Renal cortical epithelial cell (primary cell): Measurements from ENCODE around the gene FOXN3. TPM values are rescaled to one million over a fixed set of nuclear protein-coding genes. Genes with fewer than 3 reads are reported as not detected.
"Not testable (repeated sequence)": the region's sequence is repeated elsewhere in the genome, so short reads cannot be mapped to it uniquely, and the experiment has no call there.

Source experiments
- DNase-seq: peaks from one replicate; pipeline ENCODE4 v3.0.0-alpha.2; 2011; ENCODE audit warnings: low read depth
- total RNA-seq: library from RNA; depleted of rRNA; stranded (reverse); fragments of >200 nt; gene quantifications from 2 replicates; pipeline ENCODE4 v1.2.3, GENCODE V29; 2014

Gene FOXN3
- total RNA-seq, 1 donor from 2014 or later: 13.8 TPM

GRCh38 chr14:89228921-89229639 lies 188.0 kb downstream of the FOXN3 start:
- DNase-seq: no peak

GRCh38 chr14:89227496-89227836 lies 189.6 kb downstream of the FOXN3 start:
- DNase-seq: peak; percentile 18

GRCh38 chr14:89226801-89227495 lies 190.1 kb downstream of the FOXN3 start:
- DNase-seq: no peak

- DNase-seq: no peak
Observed at GRCh38 chr14:89225607-89226006, 191.4 kb downstream of the FOXN3 start.

- peak; percentile 36 for DNase-seq
Observed at GRCh38 chr14:89221109-89221810, 195.8 kb downstream of the FOXN3 start.

GRCh38 chr14:89219051-89219450 lies 198.0 kb downstream of the FOXN3 start:
- no peak for DNase-seq

- no peak for DNase-seq
Observed at GRCh38 chr14:89217891-89218290, 199.1 kb downstream of the FOXN3 start.

GRCh38 chr14:89215531-89215930 lies 201.5 kb downstream of the FOXN3 start:
- DNase-seq: no peak

- no peak for DNase-seq
Observed at GRCh38 chr14:89215114-89215513, 201.9 kb downstream of the FOXN3 start.

GRCh38 chr14:89214221-89214965 lies 202.6 kb downstream of the FOXN3 start:
- DNase-seq: peak; percentile 47

GRCh38 chr14:89212386-89213235 lies 204.4 kb downstream of the FOXN3 start:
- DNase-seq: no peak

- no peak for DNase-seq
Observed at GRCh38 chr14:89209558-89209957, 207.5 kb downstream of the FOXN3 start.

- no peak for DNase-seq
Observed at GRCh38 chr14:89207925-89208328, 209.1 kb downstream of the FOXN3 start.

- DNase-seq: no peak
Observed at GRCh38 chr14:89206389-89207031, 210.5 kb downstream of the FOXN3 start.

GRCh38 chr14:89205137-89205740 lies 211.8 kb downstream of the FOXN3 start:
- no peak for DNase-seq

GRCh38 chr14:89202413-89203190 lies 214.4 kb downstream of the FOXN3 start:
- no peak for DNase-seq

- DNase-seq: no peak
Observed at GRCh38 chr14:89201645-89202044, 215.4 kb downstream of the FOXN3 start.

- not testable (repeated sequence) for DNase-seq
Observed at GRCh38 chr14:89199357-89199756, 217.7 kb downstream of the FOXN3 start.

- DNase-seq: no peak
Observed at GRCh38 chr14:89198544-89199329, 218.3 kb downstream of the FOXN3 start.
